Activated naive CD4-positive, alpha-beta T cell treated with anti-CD3 and anti-CD28 coated beads, Interleukin-2, amount 50 U/mL, for 72 hours (primary cell): ENCODE measurements around the gene TRPC4. TPM values are rescaled to one million over a fixed set of nuclear protein-coding genes. Genes with fewer than 3 reads are reported as not detected.

Experiments used
- ATAC-seq, 2 donors: fragments of 150-1000 bp; cut with Tn5 transposase; 2 replicates each; pipeline ENCODE4 v1.10.0; 2021; ENCODE audit warnings: mild to moderate bottlenecking in 2 of 2, moderate library complexity in 2 of 2
- DNase-seq, 2 donors: peaks; one replicate each; pipeline ENCODE4 v3.0.0; 2021 to 2022; ENCODE audit warnings: low spot score in 2 of 2
- H3K27ac Mint-ChIP-seq, 2 donors: one replicate each; pipeline ENCODE4 v1.8.0; 2022; ENCODE audit warnings: mild to moderate bottlenecking in 2 of 2, mixed read lengths in 2 of 2
- H3K36me3 Mint-ChIP-seq, 2 donors: one replicate each; pipeline ENCODE4 v1.8.0; 2022; ENCODE audit warnings: mixed read lengths in 2 of 2
- H3K9me3 Mint-ChIP-seq, 2 donors: one replicate each; pipeline ENCODE4 v1.8.0; 2022; ENCODE audit warnings: mixed read lengths in 2 of 2
- total RNA-seq, 2 donors: library from RNA; stranded (reverse); gene quantifications; one replicate each; pipeline ENCODE4 v1.2.3, GENCODE V29; 2022

TRPC4 gene
- total RNA-seq, 2 donors from 2014 or later = not detected

- Mint-ChIP-seq H3K9me3 (peaks cover 3 to 5% of the 10 kb centered on the region in 2 donors), H3K27ac (no peak overlapping the region), H3K36me3 (no peaks in the 10 kb centered on the region)
- no peak for DNase-seq
- no peak for ATAC-seq
Measured at GRCh38 chr13:37657134-37657533, 212.4 kb downstream of the TRPC4 start.

- ATAC-seq (no peak), DNase-seq (no peak)
- H3K36me3 Mint-ChIP-seq = no peaks in the 10 kb centered on the region
- no peak overlapping the region for H3K27ac Mint-ChIP-seq
- peaks cover 3 to 5% of the 10 kb centered on the region in 2 donors for H3K9me3 Mint-ChIP-seq
Measured at GRCh38 chr13:37656247-37656940, 213.2 kb downstream of the TRPC4 start.

- no peak for DNase-seq
- Mint-ChIP-seq H3K36me3 (no peaks in the 10 kb centered on the region), H3K27ac (no peak overlapping the region), H3K9me3 (peaks cover 5 to 8% of the 10 kb centered on the region in 2 donors)
- no peak for ATAC-seq
Measured at GRCh38 chr13:37652596-37652995, 217.0 kb downstream of the TRPC4 start.

DNA sequence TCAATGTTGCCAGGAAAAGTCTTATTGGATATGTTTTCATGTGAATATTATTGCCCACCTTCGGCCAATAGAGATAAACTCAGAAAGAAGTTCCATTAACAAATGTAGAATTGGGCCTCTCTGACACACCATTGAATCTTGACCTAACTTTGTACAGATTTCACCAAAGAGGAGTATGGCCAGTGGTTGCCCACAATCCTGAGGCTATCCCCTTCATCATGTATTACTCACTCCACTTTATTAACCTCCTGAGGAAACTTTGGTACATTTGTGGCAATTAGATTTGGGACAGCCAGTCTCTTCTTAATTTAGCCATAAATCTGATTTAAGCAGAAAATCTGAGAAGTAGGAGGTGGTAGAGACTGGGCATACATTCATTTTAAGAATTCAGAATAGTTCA lies 217.7 kb downstream of the TRPC4 start:
- Mint-ChIP-seq H3K9me3 (peaks cover 5 to 8% of the 10 kb centered on the region in 2 donors), H3K36me3 (no peaks in the 10 kb centered on the region), H3K27ac (no peak overlapping the region)
- ATAC-seq (no peak), DNase-seq (no peak)

GRCh38 chr13:37648609-37649008 lies 221.0 kb downstream of the TRPC4 start:
- H3K36me3 Mint-ChIP-seq = no peaks in the 10 kb centered on the region
- no peak overlapping the region for H3K27ac Mint-ChIP-seq
- H3K9me3 Mint-ChIP-seq = peaks cover 5 to 6% of the 10 kb centered on the region in 2 donors
- DNase-seq = no peak
- no peak for ATAC-seq

- DNase-seq (no peak), ATAC-seq (no peak)
- Mint-ChIP-seq H3K27ac (no peak overlapping the region), H3K9me3 (peaks cover 5 to 10% of the 10 kb centered on the region in 2 donors), H3K36me3 (no peaks in the 10 kb centered on the region)
Measured at GRCh38 chr13:37647031-37647650, 222.4 kb downstream of the TRPC4 start.

GRCh38 chr13:37646531-37646930 lies 223.0 kb downstream of the TRPC4 start:
- DNase-seq (no peak), ATAC-seq (no peak)
- H3K36me3 Mint-ChIP-seq = no peaks in the 10 kb centered on the region
- no peak overlapping the region for H3K27ac Mint-ChIP-seq
- H3K9me3 Mint-ChIP-seq = peaks cover 5 to 10% of the 10 kb centered on the region in 2 donors

DNA sequence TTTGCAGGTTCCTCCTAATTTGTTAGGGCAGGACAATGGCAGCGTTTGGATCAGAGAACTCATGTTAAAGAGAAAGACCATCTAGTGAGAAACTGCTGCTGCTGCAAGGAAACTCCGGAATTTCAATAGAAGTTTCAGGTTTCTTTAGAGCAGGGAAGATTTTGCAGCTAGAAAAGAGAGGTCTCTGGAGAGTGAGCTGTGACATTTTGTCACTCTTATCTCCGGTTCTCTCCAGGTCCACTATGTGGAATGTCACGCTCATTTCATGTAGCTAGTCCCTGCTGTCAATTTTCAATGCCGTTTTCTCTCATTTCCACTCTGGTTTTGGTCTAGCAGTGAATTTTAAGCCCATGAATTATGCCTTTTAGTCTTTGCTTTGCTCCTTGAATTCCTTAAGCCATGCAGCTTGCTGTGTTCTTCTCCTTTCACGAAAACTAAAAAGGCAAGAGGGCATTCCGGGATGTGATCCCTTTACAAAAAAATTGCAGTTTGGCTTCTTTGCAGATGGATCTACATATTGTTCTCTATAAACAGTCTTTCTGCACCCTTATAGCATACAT lies 224.3 kb downstream of the TRPC4 start:
- no peak overlapping the region for H3K27ac Mint-ChIP-seq
- H3K36me3 Mint-ChIP-seq = no peaks in the 10 kb centered on the region
- no peak for DNase-seq
- H3K9me3 Mint-ChIP-seq = peaks cover 4 to 5% of the 10 kb centered on the region in 2 donors
- no peak for ATAC-seq

DNA sequence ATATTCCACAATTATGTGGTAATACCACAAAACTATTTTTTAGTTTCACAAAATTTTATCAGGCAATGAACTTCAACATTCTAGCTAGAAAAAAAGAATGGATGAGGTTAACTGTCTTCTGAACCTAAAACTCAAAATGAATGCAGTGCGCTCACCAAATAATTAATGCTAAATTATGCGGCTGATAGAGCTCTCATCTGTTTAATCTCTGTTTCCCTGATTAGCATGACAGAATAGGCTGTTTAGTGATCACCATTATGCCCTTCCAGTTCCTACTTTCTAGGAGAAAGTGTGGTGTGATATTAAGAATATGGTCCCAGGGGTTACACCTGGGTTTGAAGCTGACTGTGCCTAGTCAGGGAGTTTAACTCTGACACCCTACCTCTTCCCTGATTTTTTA lies 228.2 kb downstream of the TRPC4 start:
- DNase-seq (no peak), ATAC-seq (no peak)
- Mint-ChIP-seq H3K27ac (no peak overlapping the region), H3K36me3 (no peaks in the 10 kb centered on the region), H3K9me3 (peaks cover 4 to 5% of the 10 kb centered on the region in 2 donors)

- ATAC-seq (no peak), DNase-seq (no peak)
- H3K36me3 Mint-ChIP-seq = no peaks in the 10 kb centered on the region
- H3K9me3 Mint-ChIP-seq = peaks cover 4 to 5% of the 10 kb centered on the region in 2 donors
- H3K27ac Mint-ChIP-seq = no peak overlapping the region
Measured at GRCh38 chr13:37640499-37640898, 229.1 kb downstream of the TRPC4 start.

GRCh38 chr13:37636701-37637100 lies 232.9 kb downstream of the TRPC4 start:
- ATAC-seq (no peak), DNase-seq (no peak)
- no peaks in the 10 kb centered on the region for H3K36me3 Mint-ChIP-seq
- H3K9me3 Mint-ChIP-seq = no peaks in the 10 kb centered on the region
- H3K27ac Mint-ChIP-seq = no peak overlapping the region

DNA sequence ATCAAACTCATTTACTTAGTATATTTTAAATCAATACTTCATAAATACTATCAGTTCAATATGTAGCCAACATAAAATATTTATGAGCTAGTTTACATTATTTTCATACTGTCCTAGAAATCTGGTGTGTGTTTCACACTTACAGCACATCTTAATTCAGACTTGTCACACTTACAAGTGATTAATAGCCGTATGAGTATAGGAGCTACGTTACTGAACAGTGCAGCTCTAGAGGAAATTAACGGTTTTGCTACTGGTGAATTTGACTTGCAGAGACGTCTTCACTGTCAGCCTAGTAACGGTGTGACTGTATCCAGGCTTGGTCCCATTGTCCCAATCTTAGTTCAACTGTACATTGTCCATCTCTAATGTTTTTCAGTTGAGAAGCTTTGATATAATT lies 237.3 kb downstream of the TRPC4 start:
- ATAC-seq (no peak), DNase-seq (no peak)
- Mint-ChIP-seq H3K27ac (no peak overlapping the region), H3K36me3 (no peaks in the 10 kb centered on the region), H3K9me3 (no peaks in the 10 kb centered on the region)

DNA sequence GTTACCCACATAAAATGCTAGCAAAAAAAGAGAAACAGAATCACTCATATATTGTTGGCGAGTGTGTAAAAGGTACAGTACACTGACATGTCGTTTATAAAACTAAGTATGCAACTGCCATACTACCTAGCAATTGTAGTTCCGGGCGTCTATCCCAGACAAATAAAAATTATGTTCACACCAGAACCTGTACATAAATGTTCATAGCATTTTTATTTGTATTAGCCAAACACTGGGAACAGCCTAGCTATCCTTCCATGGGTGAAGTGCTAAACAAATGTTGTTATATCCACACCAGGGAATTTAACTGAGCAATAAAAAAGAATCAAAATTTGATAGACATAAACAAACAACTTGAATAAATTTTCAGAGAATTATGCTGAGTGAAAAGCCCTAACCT lies 242.1 kb downstream of the TRPC4 start:
- no peak overlapping the region for H3K27ac Mint-ChIP-seq
- no peak for ATAC-seq
- H3K36me3 Mint-ChIP-seq = no peaks in the 10 kb centered on the region
- no peaks in the 10 kb centered on the region for H3K9me3 Mint-ChIP-seq
- DNase-seq = no peak

- Mint-ChIP-seq H3K9me3 (peaks cover 0 to 11% of the 10 kb centered on the region in 2 donors), H3K27ac (no peak overlapping the region), H3K36me3 (no peaks in the 10 kb centered on the region)
- ATAC-seq (no peak), DNase-seq (no peak)
Measured at GRCh38 chr13:37621811-37622361, 247.7 kb downstream of the TRPC4 start.

DNA sequence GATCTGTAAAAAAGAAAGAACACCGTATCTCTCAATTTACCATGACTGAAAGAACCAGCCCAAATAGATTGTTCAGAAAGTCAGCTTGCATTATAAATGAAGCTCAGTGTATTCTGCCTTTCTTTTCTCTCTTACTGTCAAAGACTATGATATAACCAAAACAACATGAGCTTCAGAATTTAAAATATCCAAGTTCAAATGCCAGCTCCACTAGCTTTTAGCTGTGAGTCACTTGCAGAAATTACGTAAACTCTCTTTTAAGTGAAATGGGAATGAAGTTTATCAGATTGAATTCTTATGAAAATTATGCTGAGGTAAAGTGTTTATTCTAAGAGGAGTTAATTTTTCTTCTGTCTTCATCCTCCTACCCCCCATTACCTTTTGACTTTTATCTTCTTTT lies 251.0 kb downstream of the TRPC4 start:
- no peak for ATAC-seq
- Mint-ChIP-seq H3K9me3 (peaks cover 0 to 11% of the 10 kb centered on the region in 2 donors), H3K27ac (no peak overlapping the region)

DNA sequence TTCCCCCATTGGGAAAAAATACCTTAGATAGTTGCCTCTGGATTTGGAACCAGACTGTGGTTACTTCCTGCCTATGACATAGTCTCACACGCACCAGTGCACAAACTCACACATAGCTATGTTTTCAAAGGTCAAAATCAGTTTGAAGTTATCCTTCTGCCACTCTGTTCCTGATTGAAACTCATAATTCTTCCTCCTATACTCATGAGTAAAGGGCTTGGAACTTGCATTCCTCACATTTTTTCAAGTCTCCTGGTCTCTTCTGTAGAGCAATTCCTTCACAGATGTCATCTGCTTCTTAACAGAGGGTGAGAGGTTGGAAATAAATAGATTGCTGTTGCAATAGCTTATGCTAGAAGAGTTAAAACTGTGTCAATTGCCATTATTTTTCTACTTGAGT lies 252.4 kb downstream of the TRPC4 start:
- no peak for DNase-seq
- no peak for ATAC-seq
- no peaks in the 10 kb centered on the region for H3K36me3 Mint-ChIP-seq
- H3K9me3 Mint-ChIP-seq = peaks cover 4 to 11% of the 10 kb centered on the region in 2 donors
- H3K27ac Mint-ChIP-seq = no peak overlapping the region

More for the DNA sequence above, 251.0 kb downstream of the TRPC4 start:
- DNase-seq = no peak
- H3K36me3 Mint-ChIP-seq = no peaks in the 10 kb centered on the region

- H3K27ac Mint-ChIP-seq = no peak overlapping the region
- no peak for DNase-seq
- peaks cover 6 to 7% of the 10 kb centered on the region in 2 donors for H3K9me3 Mint-ChIP-seq
- H3K36me3 Mint-ChIP-seq = no peaks in the 10 kb centered on the region
- no peak for ATAC-seq
Measured at GRCh38 chr13:37616131-37616530, 253.4 kb downstream of the TRPC4 start.
